GM12878 (cell line): ENCODE measurements around the gene FCRLB.

Source experiments
- CHD2 ChIP-seq: IDR thresholded peaks from 2 replicates; pipeline ENCODE4 v1.6.1; 2011; ENCODE audit warnings: low read depth, low read length, improper control_type of control experiment, borderline replicate concordance
- JUND ChIP-seq: IDR thresholded peaks from 2 replicates; pipeline ENCODE4 v1.6.1; 2012; ENCODE audit warnings: low read depth, mild to moderate bottlenecking, low read length, improper control_type of control experiment, moderate library complexity
- NR2C2 ChIP-seq: IDR thresholded peaks from 2 replicates; pipeline ENCODE4 v1.6.1; 2011; ENCODE audit warnings: borderline replicate concordance, low read depth; ENCODE audit not compliant: control insufficient read depth, insufficient read length
- POLR2AphosphoS5 ChIP-seq: IDR thresholded peaks from 2 replicates; pipeline ENCODE4 v1.6.1; 2011; ENCODE audit warnings: mild to moderate bottlenecking, low read length, inconsistent platforms
- SP1 ChIP-seq: IDR thresholded peaks from one replicate; pipeline ENCODE4 v1.6.1; 2011; ENCODE audit warnings: low read depth, low read length

DNA sequence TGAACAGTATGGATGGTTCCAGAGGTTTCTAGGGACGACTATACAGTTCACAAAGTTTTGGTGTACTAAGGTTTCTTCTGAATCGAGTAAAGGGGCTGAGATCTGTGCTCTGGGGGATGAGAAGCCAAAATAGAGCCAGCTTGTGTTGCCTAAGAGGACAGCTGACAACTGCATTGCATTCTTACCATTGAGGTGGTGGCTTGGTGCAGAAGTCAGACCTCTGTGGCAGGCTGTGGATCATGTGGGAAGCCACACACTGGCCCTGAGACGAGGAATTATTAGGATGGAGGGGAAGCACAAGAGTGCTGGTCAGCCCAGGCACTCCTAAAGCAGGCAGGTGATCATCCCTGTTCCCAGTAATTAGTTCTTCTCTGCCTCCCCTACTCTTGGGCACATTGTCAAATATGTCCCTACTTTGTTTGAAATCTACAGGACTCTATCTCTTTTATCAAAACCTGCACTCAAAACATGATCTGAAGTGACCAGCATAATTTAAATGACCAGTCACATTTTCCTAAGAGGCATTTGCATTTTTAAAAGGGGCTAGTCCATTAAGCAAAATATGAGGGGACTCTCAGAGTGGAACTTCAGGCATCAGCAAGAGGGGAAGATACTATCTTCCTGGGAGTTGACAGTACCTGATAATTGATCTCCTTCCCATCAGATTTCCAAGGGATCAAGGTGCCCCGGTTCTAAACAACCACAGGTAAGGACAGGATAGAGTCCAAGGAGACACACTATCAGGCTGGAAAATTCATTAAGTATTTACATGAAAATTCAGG is at the start of gene FCRLB:
- TF ChIP-seq SP1 (no peak), CHD2 (no peak), JUND (no peak), POLR2AphosphoS5 (no peak), NR2C2 (no peak)
